Bronchial epithelial cell (primary cell): ENCODE results near the gene IFT88. TPM values are rescaled to one million over a fixed set of nuclear protein-coding genes. Genes with fewer than 3 reads are reported as not detected.
"Not testable (repeated sequence)": the region's sequence is repeated elsewhere in the genome, so short reads cannot be mapped to it uniquely, and the experiment has no call there.

Source experiments
- DNase-seq: peaks from one replicate; pipeline ENCODE4 v3.0.0-alpha.2; 2010; ENCODE audit warnings: low read depth
- FAIRE-seq: peaks from 2 replicates; lab custom pipeline; 2011; peaks lifted over from hg19 to GRCh38; lab: Jason Lieb, UNC
- H3K27me3 ChIP-seq: 2 replicates; pipeline ENCODE4 v1.5.1; 2011; ENCODE audit warnings: low read length; ENCODE audit not compliant: control insufficient read depth, insufficient read depth
- H3K36me3 ChIP-seq: 2 replicates; pipeline ENCODE4 v1.5.1; 2011; ENCODE audit warnings: low read length; ENCODE audit not compliant: control insufficient read depth, insufficient read depth
- H3K4me3 ChIP-seq: 2 replicates; pipeline ENCODE4 v1.5.1; 2011; ENCODE audit warnings: mild to moderate bottlenecking, low read depth, low read length, control low read depth
- CTCF ChIP-seq: IDR thresholded peaks from 2 replicates; pipeline ENCODE4 v1.5.1; 2011; ENCODE audit warnings: mild to moderate bottlenecking, moderate library complexity, low read length, control low read depth, inconsistent platforms; ENCODE audit not compliant: insufficient read depth, severe bottlenecking
- total RNA-seq: library from RNA; depleted of rRNA; stranded (reverse); fragments of >200 nt; gene quantifications from 2 replicates; pipeline ENCODE4 v1.2.1, GENCODE V29; 2014

Gene IFT88
- total RNA-seq, 1 donor from 2014 or later, result 4.5 TPM

GRCh38 chr13:20679879-20680278 is 112.9 kb downstream of the IFT88 start:
- no peaks in the 10 kb centered on the region for H3K36me3 ChIP-seq
- FAIRE-seq (no peak), DNase-seq (peak; percentile 15)
- no peak overlapping the region for H3K4me3 ChIP-seq
- no peaks in the 10 kb centered on the region for H3K27me3 ChIP-seq
- TF ChIP-seq CTCF, result no peak

- FAIRE-seq, result no peak
- no peak for TF ChIP-seq CTCF
- Histone ChIP-seq H3K36me3 (no peaks in the 10 kb centered on the region), H3K27me3 (no peaks in the 10 kb centered on the region), H3K4me3 (no peak overlapping the region)
- DNase-seq, result no peak
These were observed 113.6 kb downstream of the IFT88 start for GRCh38 chr13:20680416-20681080.

- FAIRE-seq, H3K36me3 ChIP-seq, H3K27me3 ChIP-seq, H3K4me3 ChIP-seq: not testable (repeated sequence)
- peak; percentile 58 for DNase-seq
These were observed 114.5 kb downstream of the IFT88 start for GRCh38 chr13:20681481-20681880.

GRCh38 chr13:20682061-20682460 is 115.1 kb downstream of the IFT88 start:
- FAIRE-seq (no peak), DNase-seq (no peak)
- Histone ChIP-seq H3K4me3 (no peak overlapping the region), H3K36me3 (no peaks in the 10 kb centered on the region), H3K27me3 (no peaks in the 10 kb centered on the region)
- TF ChIP-seq CTCF, result no peak

GRCh38 chr13:20684041-20684440 is 117.1 kb downstream of the IFT88 start:
- DNase-seq, result no peak
- no peak for TF ChIP-seq CTCF
- H3K27me3 ChIP-seq, result no peaks in the 10 kb centered on the region
- FAIRE-seq, result no peak
- H3K36me3 ChIP-seq, result no peaks in the 10 kb centered on the region
- no peak overlapping the region for H3K4me3 ChIP-seq

GRCh38 chr13:20684546-20684945 is 117.6 kb downstream of the IFT88 start:
- TF ChIP-seq CTCF, result no peak
- DNase-seq (no peak), FAIRE-seq (no peak)
- no peak overlapping the region for H3K4me3 ChIP-seq
- no peaks in the 10 kb centered on the region for H3K27me3 ChIP-seq
- H3K36me3 ChIP-seq, result no peaks in the 10 kb centered on the region
